ENCODE results near the gene KRTAP4-2.
"Not testable (repeated sequence)": the region's sequence is repeated elsewhere in the genome, so short reads cannot be mapped to it uniquely, and the experiment has no call there.

KRTAP4-2 gene

GRCh38 chr17:41177727-41178271 is at the start of gene KRTAP4-2:
KRTAP4-2 (minus strand) TSS chr17:41178221; CDS start chr17:41178164, 57 bp downstream.
- TF ChIP-seq CTBP1 (IDR thresholded peaks at IDR 0.05; ENCODE audit: borderline replicate concordance) = no peak
- no peak for TF ChIP-seq PKNOX1 (IDR thresholded peaks at IDR 0.05)
- no peak for TF ChIP-seq ZNF384 (IDR thresholded peaks at IDR 0.05)
- TF ChIP-seq L3MBTL2 (conservative IDR thresholded peaks at IDR 0.05) = no peak
- TF ChIP-seq TARDBP (IDR thresholded peaks at IDR 0.05) = no peak
- TF ChIP-seq SP1 (IDR thresholded peaks at IDR 0.05) = no peak
- TF ChIP-seq FOXK2 (IDR thresholded peaks at IDR 0.05) = no peak
- no peak for TF ChIP-seq FOXM1 (IDR thresholded peaks at IDR 0.05; ENCODE audit: borderline replicate concordance)
- TF ChIP-seq FOXA1 (IDR thresholded peaks at IDR 0.05) = no peak
- TF ChIP-seq ELF4 (IDR thresholded peaks at IDR 0.05) = no peak
- TF ChIP-seq SUZ12 (IDR thresholded peaks at IDR 0.05) = no peak
- no peak for TF ChIP-seq BHLHE40 (IDR thresholded peaks at IDR 0.05; ENCODE audit: borderline replicate concordance)

GRCh38 chr17:41226598-41227095 is 48.6 kb upstream of the KRTAP4-2 start, which contains the start of gene KRTAP9-2:
KRTAP9-2 (plus strand) TSS chr17:41226648; CDS start chr17:41226655, 7 bp downstream.
- POLR2A ChIA-PET; CTCF ChIA-PET; DNase-seq (ENCODE audit: extremely low spot score): not testable (repeated sequence)

More at GRCh38 chr17:41177727-41178271, at the start of gene KRTAP4-2:
- DNase-seq (ENCODE audit: extremely low spot score) = no peak
- ChIA-PET POLR2A (no interaction called here), CTCF (no interaction called here)

GRCh38 chr17:41226051-41226450 is 48.0 kb upstream of the KRTAP4-2 start:
- POLR2A ChIA-PET = no interaction called here
- CTCF ChIA-PET = no interaction called here
- no peak for TF ChIP-seq TARDBP (IDR thresholded peaks at IDR 0.05)
- TF ChIP-seq FOXK2 (IDR thresholded peaks at IDR 0.05) = no peak
- no peak for TF ChIP-seq ZNF384 (IDR thresholded peaks at IDR 0.05)
- no peak for TF ChIP-seq LEF1 (IDR thresholded peaks at IDR 0.05; ENCODE audit: borderline replicate concordance)
- TF ChIP-seq BHLHE40 (IDR thresholded peaks at IDR 0.05; ENCODE audit: borderline replicate concordance) = no peak
- no peak for TF ChIP-seq L3MBTL2 (conservative IDR thresholded peaks at IDR 0.05)
- no peak for TF ChIP-seq SP1 (IDR thresholded peaks at IDR 0.05)
- TF ChIP-seq ARNT (IDR thresholded peaks at IDR 0.05) = no peak
- TF ChIP-seq CTBP1 (IDR thresholded peaks at IDR 0.05; ENCODE audit: borderline replicate concordance) = no peak
- no peak for TF ChIP-seq PKNOX1 (IDR thresholded peaks at IDR 0.05)
- no peak for TF ChIP-seq HDGF (IDR thresholded peaks at IDR 0.05; ENCODE audit: borderline replicate concordance)
- TF ChIP-seq FOXA1 (IDR thresholded peaks at IDR 0.05) = no peak
- DNase-seq (ENCODE audit: extremely low spot score) = no peak

GRCh38 chr17:41223821-41224220 is 45.8 kb upstream of the KRTAP4-2 start:
- no peak for TF ChIP-seq ARNT (IDR thresholded peaks at IDR 0.05)
- no peak for TF ChIP-seq L3MBTL2 (conservative IDR thresholded peaks at IDR 0.05)
- TF ChIP-seq SP1 (IDR thresholded peaks at IDR 0.05) = no peak
- POLR2A ChIA-PET = no interaction called here
- no peak for DNase-seq (ENCODE audit: extremely low spot score)
- CTCF ChIA-PET = no interaction called here

- no peak for DNase-seq (ENCODE audit: extremely low spot score)
- TF ChIP-seq CTBP1 (IDR thresholded peaks at IDR 0.05; ENCODE audit: borderline replicate concordance) = no peak
- no peak for TF ChIP-seq LEF1 (IDR thresholded peaks at IDR 0.05; ENCODE audit: borderline replicate concordance)
- no peak for TF ChIP-seq L3MBTL2 (conservative IDR thresholded peaks at IDR 0.05)
- no peak for TF ChIP-seq SP1 (IDR thresholded peaks at IDR 0.05)
- TF ChIP-seq NFRKB (IDR thresholded peaks at IDR 0.05) = no peak
- TF ChIP-seq HDGF (IDR thresholded peaks at IDR 0.05; ENCODE audit: borderline replicate concordance) = no peak
- no peak for TF ChIP-seq FOXM1 (IDR thresholded peaks at IDR 0.05; ENCODE audit: borderline replicate concordance)
- no peak for TF ChIP-seq FOXK2 (IDR thresholded peaks at IDR 0.05)
- TF ChIP-seq TARDBP (IDR thresholded peaks at IDR 0.05) = no peak
- CTCF ChIA-PET = no interaction called here
- POLR2A ChIA-PET = no interaction called here
Observed at GRCh38 chr17:41215681-41216080, 37.7 kb upstream of the KRTAP4-2 start.

- CTCF ChIA-PET = no interaction called here
- POLR2A ChIA-PET = no interaction called here
- TF ChIP-seq ARNT (IDR thresholded peaks at IDR 0.05) (no peak), FOXK2 (IDR thresholded peaks at IDR 0.05) (no peak), CTBP1 (IDR thresholded peaks at IDR 0.05; ENCODE audit: borderline replicate concordance) (no peak), TARDBP (IDR thresholded peaks at IDR 0.05) (no peak), FOXM1 (IDR thresholded peaks at IDR 0.05; ENCODE audit: borderline replicate concordance) (no peak), L3MBTL2 (conservative IDR thresholded peaks at IDR 0.05) (no peak), NFRKB (IDR thresholded peaks at IDR 0.05) (no peak), HDGF (IDR thresholded peaks at IDR 0.05; ENCODE audit: borderline replicate concordance) (no peak), SUZ12 (IDR thresholded peaks at IDR 0.05) (no peak), ZNF384 (IDR thresholded peaks at IDR 0.05) (no peak), SP1 (IDR thresholded peaks at IDR 0.05) (no peak)
- DNase-seq (ENCODE audit: extremely low spot score) = no peak
Observed at GRCh38 chr17:41212524-41213169, 34.6 kb upstream of the KRTAP4-2 start.

- TF ChIP-seq FOXA1 (IDR thresholded peaks at IDR 0.05) (no peak), FOXM1 (IDR thresholded peaks at IDR 0.05; ENCODE audit: borderline replicate concordance) (no peak), LEF1 (IDR thresholded peaks at IDR 0.05; ENCODE audit: borderline replicate concordance) (no peak), L3MBTL2 (conservative IDR thresholded peaks at IDR 0.05) (no peak), SUZ12 (IDR thresholded peaks at IDR 0.05) (no peak), ELF4 (IDR thresholded peaks at IDR 0.05) (no peak)
- DNase-seq (ENCODE audit: extremely low spot score) = no peak
- ChIA-PET CTCF (no interaction called here), POLR2A (no interaction called here)
Observed at GRCh38 chr17:41211845-41212466, 33.9 kb upstream of the KRTAP4-2 start.
